Retinal pigment epithelial cell (primary cell): ENCODE data around the gene PRKG1.
"Not testable (repeated sequence)": the region's sequence is repeated elsewhere in the genome, so short reads cannot be mapped to it uniquely, and the experiment has no call there.

Experiments used
- DNase-seq: peaks from one replicate; pipeline ENCODE4 v3.0.0-alpha.2; 2010; ENCODE audit warnings: low read depth
- H3K4me3 ChIP-seq: 2 replicates; pipeline ENCODE4 v1.5.1; 2011; ENCODE audit warnings: mild to moderate bottlenecking, low read length, control low read depth, moderate library complexity
- CTCF ChIP-seq: conservative IDR thresholded peaks from 2 replicates; pipeline ENCODE4 v1.5.1; 2011; ENCODE audit warnings: low read depth, low read length, control low read depth, inconsistent platforms

Gene PRKG1

DNA sequence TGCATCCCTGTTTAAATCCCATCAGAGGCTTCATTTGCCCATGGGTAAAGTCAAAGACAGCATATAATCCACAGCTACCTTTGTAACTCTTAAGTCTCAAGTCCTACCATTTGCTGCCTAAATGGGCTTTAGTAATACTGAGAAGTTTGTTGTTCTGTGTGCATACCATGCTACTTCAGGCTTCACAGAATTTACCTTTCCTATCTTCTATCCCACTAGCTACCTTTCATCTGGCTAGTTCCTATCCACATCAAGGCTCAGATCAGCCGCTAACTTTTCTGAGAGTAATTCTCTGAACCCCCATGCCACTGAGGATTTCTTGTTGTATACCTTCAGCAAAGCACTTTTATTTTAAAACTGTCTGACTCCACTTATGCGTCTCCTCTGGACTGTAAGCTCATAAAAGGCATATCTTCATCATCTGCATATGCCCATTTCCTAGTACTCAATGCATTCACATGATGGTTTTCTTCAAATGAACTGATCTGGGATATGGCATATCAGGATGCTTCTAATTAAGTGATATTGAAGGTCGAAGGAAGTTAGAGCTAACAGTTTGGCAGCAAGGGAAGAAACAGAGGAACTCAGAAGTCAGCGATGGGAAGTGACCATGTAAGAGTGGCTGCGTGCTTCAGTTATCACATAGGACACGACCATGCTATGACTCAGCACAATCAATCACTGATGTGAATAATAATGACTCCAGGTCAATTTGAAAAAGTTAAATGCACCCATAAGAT, 955.9 kb downstream of the PRKG1 start:
- H3K4me3 ChIP-seq = no peak overlapping the region
- DNase-seq = no peak
- TF ChIP-seq CTCF = no peak

DNA sequence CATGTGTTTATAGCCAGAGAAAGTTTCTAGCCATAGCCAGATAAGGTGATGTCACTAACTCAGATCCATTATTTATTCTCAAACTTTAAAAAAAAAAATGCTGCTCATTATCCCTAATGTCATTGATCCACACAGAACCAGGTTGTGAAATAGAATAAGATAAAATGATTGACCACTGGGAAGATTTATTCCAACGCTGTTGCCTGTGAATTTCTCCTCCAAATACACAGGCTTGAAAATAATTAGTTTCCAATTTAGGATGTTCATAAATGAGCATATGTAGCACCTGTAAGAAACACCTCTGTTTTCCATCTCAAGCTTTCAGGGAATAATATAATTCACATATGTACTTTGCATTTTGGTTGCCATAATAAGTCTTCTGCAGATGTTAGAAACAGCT, 956.7 kb downstream of the PRKG1 start:
- no peak for DNase-seq
- H3K4me3 ChIP-seq = no peak overlapping the region
- TF ChIP-seq CTCF = no peak

DNA sequence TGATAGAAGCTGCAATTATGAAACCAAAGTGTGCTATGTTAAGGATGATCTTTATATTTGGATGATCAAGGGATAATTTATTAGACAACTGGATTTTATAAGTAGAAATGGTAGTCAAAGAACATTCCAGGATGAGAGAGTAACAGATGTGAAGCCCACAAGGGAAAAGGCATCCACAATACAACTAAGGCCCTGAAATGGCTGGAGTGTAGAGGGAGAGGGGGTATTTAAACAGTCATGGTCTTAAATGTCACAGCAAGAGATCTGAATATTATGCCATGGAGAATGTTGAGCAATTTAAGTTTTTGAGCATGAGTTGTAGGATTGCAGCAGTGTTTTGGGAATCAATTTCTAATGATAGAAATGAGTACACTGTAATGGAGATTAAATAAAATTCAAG, 957.5 kb downstream of the PRKG1 start:
- DNase-seq = no peak
- TF ChIP-seq CTCF = no peak
- H3K4me3 ChIP-seq = no peak overlapping the region

- no peak overlapping the region for H3K4me3 ChIP-seq
- TF ChIP-seq CTCF = no peak
- DNase-seq = no peak
Measured at GRCh38 chr10:52032681-52033629, 958.7 kb downstream of the PRKG1 start.

GRCh38 chr10:52039002-52039793, 964.9 kb downstream of the PRKG1 start:
- not testable (repeated sequence) for DNase-seq, H3K4me3 ChIP-seq

GRCh38 chr10:52040486-52040885, 966.2 kb downstream of the PRKG1 start:
- no peak for DNase-seq
- H3K4me3 ChIP-seq = no peak overlapping the region
- no peak for TF ChIP-seq CTCF

- DNase-seq = no peak
- TF ChIP-seq CTCF = no peak
- no peak overlapping the region for H3K4me3 ChIP-seq
Measured at GRCh38 chr10:52043811-52044210, 969.5 kb downstream of the PRKG1 start.
